NCI-H345 treated with DMSO at 0.1 percent for 48 hours (cell line): ENCODE results near the gene CRABP1.
A peak's percentile ranks its signal among the peaks of the same experiment; 100 is the strongest.
"Not testable (repeated sequence)": the region's sequence is repeated elsewhere in the genome, so short reads cannot be mapped to it uniquely, and the experiment has no call there.

ENCODE experiments used
- DNase-seq: peaks from one replicate; lab custom pipeline; 2025; ENCODE audit not compliant: unreplicated experiment; lab: John Stamatoyannopoulos, UW

The CRABP1 gene

DNA sequence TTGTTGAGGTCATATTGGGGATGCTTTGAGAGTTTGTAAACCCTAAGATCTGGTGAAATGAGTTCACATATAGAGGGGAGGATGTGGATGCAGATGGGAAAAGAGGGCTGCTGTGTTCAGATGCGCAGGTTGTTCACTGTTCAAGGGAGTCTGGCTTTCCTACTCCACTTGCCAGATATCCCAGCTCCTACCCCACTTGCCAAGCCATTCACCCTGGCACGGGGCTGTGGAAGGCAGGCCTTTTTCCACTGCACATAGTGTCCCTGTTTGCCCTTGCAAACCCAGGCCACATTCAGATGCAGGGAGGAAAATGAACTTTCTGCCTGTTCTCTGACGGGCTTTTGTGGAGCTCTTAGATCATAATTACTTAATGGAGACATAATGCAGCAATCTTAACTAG lies 29.0 kb downstream of the CRABP1 start:
- no peak for DNase-seq

- no peak for DNase-seq
These were observed 29.9 kb downstream of the CRABP1 start for GRCh38 chr15:78370013-78370412.

DNA sequence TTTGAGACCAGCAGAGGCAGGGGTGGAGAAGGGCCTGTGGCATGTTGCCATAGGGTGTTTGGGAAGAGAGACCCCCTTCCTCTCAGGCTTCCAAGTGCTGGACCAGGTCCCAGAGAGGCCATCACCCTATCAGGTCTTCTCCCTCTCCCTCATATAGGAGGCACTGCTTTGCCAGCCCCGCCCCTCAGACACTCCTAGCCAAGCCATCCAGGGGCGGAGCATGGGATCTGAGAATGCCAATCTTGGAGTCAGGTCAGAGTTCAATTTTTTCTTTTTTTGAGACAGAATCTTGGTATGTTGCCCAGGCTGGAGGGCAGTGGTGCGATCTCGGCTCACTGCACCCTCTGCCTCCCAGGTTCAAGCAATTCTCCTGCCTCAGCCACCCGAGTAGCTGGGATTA lies 32.7 kb downstream of the CRABP1 start:
- DNase-seq = no peak

- DNase-seq = no peak
These were observed 34.6 kb downstream of the CRABP1 start for GRCh38 chr15:78374436-78375393.

DNA sequence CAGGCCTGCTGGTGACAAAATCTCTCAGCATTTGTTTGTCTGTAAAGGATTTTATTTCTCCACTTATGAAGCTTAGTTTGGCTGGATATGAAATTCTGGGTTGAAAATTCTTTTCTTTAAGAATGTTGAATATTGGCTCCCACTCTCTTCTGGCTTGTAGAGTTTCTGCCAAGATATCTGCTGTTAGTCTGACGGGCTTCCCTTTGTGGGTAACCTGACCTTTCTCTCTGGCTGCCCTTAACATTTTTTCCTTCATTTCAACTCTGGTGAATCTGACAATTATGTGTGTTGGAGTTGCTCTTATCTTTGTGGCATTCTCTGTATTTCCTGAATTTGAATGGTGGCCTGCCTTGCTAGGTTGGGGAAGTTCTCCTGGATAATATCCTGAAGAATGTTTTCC lies 40.0 kb downstream of the CRABP1 start:
- DNase-seq = not testable (repeated sequence)

DNA sequence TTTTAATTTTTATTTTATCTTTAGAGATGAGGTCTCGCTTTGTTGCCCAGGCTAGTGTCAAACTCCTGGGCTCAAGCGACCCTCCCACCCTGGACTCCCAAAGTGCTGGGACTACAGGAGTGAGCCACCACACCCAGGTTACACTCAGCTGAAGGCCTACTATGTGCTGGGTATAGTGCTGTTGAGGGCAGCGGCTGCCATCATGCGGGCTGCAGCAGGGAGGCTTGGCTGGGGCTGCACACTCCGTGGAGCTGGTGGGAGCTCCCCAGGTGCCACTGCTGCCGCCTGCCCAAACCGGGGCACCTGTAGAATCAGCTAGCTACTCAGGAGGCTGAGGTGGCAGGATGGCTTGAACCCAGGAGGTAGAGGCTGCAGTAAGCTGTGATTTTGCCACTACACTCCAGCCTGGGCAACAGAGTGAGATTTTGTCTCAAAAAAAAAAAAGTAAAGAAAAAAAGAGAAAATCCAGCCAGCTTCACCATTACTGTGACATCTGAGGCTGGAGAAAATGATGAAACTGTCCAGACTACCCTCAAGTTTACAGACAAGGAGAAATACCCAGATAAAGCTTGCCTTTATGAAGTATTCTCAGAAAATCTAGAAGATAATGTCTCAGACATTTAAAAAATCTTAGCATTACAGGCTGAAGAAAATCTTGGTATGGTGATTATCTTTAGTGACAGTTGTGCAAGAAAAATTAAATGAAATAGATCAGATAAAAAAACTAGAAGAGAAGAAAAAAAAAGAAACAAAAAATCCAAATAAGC lies 42.1 kb downstream of the CRABP1 start:
- no peak for DNase-seq

GRCh38 chr15:78384651-78385050 lies 44.5 kb downstream of the CRABP1 start:
- no peak for DNase-seq

DNA sequence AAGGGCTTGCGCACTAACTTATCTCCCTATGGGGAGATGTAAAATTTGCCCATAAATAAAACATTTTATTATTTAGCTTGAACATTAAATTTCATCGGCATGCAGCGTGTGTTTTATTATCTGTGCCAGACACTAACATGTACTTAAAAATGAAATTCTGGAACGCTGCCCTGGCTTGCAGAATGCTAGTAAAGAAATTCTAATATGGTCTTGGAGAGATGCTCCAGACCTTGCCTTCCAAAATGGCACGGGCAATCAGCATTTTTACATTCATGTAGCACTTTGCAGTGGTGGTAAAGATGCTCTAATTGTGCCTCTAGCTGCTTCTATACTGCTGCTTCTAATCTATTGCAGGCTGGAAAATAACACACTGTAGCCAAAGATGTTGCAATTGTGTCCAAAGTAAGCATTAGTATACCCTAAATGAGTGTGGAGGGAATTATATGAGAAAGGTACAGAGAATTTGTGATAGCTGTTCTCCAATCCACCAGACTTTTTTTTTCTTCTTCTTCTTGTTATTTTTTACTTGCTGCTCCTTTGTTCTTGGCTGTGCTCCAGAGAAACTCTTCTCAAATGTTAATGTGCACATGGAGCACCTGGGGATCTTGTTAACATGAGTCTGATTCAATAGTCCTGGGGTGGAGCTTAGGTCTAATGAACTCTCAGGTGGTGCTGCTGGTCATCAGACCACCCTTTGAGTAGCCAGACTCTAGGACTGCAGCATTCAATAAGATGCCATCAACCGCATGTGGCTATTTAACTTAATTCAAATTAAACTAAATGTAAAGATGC lies 47.3 kb downstream of the CRABP1 start:
- peak; percentile 41 for DNase-seq

GRCh38 chr15:78388865-78389264 lies 48.7 kb downstream of the CRABP1 start:
- no peak for DNase-seq

DNA sequence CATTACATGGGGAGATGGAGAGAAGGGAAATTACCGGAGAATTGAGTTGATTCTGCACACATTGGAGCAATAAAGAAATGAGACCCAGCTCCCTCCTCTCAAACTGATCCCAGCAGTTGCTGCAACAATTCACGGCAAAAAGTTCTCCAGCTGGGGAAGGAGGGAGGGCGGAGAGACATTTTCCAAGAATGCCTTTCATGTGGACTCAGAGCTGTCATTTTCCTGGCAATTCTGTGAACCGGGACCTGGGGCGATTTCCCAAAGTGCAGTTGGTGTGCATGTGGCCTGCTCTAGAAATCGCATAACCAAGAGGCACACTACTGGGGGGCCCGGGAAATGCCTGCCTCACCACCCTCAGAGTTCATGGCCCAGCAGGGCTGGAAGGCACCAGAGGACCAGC lies 49.2 kb downstream of the CRABP1 start:
- DNase-seq = no peak

DNA sequence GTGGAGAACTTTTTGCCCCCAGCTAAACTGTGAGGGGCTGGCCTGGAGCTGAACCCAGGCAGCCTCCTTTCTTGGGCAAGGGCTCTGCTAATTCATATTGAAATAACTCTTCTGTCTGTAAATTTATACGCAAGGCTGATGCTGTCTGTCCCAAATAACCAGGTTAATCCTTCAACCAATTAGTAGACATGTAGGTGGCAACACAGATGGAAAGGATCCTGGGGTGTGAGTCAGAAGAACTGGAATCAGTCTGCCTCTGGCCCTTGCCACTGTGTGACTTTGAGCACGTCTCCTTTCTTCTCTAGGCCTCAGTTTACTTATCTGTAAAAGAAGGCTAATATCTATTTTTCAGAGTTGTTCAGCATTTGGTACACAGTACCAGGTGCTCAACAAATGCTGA lies 49.6 kb downstream of the CRABP1 start:
- no peak for DNase-seq

DNA sequence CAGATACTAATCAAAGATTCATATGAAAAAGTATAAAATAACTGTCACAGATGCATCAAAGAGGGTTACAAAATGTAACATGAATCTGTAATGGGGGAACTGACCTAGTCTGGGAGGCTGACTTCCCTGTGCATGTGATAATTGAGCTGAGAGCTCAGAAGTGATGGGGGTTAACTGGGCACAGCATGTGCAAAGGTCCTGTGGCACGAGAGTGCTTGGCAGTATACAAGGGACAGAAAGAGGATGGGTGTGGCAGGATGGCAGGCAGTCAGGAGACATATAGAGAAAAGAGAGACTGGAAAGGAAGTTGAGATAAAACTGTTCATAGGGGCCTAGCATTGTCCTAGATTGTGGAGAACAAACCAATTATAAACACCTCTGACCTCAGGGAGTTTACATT lies 50.1 kb downstream of the CRABP1 start:
- DNase-seq = no peak

DNA sequence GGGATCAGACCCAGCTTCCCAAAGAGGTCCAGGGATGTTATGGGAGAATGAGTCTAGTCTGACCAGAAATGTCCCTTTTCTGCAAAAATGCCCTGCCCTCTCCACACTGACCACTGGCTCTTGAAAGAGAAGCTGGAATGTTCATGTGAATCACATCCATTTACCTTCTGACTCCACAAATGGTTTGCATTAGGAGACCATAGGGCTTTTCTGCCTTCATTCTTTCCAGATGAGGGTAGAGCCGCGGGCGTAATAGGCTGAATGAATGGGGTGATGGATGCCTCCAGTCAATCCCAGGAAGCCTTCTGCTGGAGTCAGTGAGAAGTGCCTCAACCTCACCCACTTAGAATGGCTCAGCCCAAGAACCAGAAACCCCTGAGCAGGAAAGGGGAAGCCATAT lies 50.7 kb downstream of the CRABP1 start:
- DNase-seq = no peak

DNA sequence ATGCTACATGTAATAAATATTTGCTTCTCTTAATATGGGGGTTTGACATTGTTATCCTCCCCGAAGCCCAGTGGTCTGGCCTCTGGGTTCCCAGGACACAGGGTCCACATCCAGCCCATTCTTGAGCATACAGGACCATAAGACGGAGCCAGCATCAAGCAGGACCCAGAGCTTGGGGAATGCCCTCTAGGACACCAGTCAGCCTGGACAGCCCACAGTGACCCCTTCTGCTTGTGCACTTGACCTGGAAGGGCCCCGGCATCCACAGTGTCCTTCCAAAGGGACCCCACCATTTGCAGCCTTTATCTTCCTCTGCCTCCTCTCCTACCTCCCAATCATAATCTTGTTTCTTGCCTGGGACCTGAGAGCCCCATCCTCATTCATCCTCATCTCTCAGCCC lies 51.6 kb downstream of the CRABP1 start:
- no peak for DNase-seq

GRCh38 chr15:78392430-78392829 lies 52.3 kb downstream of the CRABP1 start:
- peak; percentile 54 for DNase-seq

- no peak for DNase-seq
These were observed 53.0 kb downstream of the CRABP1 start for GRCh38 chr15:78393137-78393536.

GRCh38 chr15:78394026-78394425 lies 53.9 kb downstream of the CRABP1 start:
- no peak for DNase-seq

DNA sequence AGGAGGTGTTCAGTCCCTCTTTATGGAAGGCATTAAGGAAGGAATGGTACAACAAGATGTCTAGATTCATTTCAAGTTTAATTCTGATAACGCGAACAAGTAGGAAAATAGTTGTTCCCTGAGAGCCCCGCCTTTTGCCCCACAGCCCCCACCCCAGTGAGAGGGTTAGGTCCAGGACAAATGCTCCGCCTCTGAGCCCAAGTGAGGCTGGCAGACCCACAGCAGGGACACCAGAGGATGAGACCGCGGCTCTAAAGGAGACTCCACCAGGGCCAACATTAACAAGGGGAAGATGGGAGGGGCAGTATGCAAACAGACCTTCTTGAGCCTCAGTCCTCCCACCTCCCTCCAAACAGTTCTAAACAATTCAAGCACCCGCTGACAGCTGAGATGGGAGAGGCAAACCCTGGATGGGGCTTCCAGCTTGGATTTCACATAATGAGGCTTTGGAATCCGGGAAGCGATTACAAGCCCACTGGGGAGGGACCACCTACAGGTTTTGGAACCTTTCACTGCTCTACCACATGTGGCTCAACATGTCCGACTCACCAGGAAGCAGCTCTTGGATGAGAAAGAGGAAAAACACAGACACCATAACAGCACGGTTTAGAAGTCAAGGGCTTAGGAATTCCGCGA lies 54.9 kb downstream of the CRABP1 start:
- peak; percentile 44 for DNase-seq

- DNase-seq = no peak
These were observed 56.1 kb downstream of the CRABP1 start for GRCh38 chr15:78396186-78396814.

- DNase-seq = no peak
These were observed 56.8 kb downstream of the CRABP1 start for GRCh38 chr15:78396976-78397375.
